Measurements from ENCODE around the gene OR56A1.
"Not testable (repeated sequence)": the region's sequence is repeated elsewhere in the genome, so short reads cannot be mapped to it uniquely, and the experiment has no call there.

OR56A1 gene, protein sequence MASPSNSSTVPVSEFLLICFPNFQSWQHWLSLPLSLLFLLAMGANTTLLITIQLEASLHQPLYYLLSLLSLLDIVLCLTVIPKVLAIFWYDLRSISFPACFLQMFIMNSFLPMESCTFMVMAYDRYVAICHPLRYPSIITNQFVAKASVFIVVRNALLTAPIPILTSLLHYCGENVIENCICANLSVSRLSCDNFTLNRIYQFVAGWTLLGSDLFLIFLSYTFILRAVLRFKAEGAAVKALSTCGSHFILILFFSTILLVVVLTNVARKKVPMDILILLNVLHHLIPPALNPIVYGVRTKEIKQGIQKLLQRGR

DNA sequence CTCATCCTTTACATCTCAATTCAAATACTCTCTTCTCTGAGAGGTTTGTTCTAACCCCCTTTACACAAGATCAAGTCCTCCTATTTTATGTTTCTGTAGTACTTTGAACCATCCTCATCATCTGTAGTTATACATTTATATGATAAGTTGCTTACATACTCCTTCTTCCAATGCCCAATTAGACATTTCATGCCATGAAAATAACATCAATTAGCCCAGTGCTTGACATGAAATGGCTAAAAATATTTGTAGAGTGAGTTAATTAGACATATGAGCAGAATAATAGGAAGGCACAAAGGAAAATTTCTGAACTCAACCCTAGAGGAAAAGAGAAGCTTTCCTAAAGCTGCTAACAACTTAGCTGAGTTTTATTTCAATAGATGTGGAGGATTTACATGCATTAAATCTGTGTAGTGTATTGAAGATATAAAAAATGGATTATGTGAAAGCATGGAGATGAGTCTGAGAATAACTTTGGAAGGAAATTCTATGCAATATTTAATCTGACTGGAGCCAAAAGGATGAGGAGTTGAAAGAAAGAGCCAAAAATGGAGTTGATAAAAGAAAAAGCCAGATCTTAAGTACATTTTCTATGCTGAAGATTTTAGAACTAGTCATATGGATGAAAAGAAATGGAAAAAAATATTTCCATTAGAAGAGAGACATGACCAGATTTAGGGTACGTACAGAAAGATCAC is at the start of gene OR56A1:
Gene OR56A1 (minus strand): TSS at position 51 of the 698 bp plus-strand sequence. CDS start 3,066 bp downstream, outside the sequence.
- DNase-seq (ENCODE audit: low read depth in 2 of 2, low spot score in 1 of 2) = no peak

DNA sequence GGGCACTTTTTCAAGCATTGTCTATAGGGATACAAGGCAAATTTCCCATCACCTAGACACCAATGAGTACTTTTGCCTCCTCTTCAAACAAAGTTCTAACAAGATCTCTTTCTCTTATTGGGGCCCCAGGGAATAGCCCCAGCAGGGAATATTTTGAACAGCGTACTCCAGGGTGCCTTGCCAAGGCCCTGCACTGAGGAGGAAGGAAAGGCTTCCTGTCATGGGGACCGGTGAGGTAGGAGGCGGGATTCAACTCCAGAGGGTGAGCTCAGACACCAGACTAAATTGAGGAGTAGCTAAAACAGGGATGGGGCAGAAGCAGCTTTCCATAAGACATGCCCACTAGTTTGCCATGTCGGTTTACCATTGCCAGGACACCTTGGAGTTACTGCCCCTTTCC is 48.9 kb upstream of the OR56A1 start:
- no peak for DNase-seq (ENCODE audit: low read depth in 2 of 2, low spot score in 1 of 2)

DNA sequence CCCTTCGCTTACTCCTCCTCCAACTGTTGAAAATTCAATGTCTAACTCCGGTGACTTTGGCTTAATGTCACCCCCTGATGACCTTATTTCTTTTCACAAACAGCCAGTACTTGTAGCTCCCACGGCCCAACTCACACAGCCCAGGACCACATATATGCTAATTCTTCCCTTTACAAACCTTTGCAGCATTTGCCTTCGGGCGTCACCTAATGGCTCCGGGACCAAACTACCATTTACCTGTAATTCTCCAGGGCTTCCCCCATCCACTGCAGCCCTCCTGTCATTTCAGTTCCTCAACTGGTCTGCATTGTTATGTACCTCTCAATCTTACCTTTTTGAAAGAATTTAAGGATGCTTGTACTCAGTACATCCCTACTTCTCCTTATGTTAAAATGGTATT is 47.2 kb upstream of the OR56A1 start:
- no peak for DNase-seq (ENCODE audit: low read depth in 2 of 2, low spot score in 1 of 2)

DNA sequence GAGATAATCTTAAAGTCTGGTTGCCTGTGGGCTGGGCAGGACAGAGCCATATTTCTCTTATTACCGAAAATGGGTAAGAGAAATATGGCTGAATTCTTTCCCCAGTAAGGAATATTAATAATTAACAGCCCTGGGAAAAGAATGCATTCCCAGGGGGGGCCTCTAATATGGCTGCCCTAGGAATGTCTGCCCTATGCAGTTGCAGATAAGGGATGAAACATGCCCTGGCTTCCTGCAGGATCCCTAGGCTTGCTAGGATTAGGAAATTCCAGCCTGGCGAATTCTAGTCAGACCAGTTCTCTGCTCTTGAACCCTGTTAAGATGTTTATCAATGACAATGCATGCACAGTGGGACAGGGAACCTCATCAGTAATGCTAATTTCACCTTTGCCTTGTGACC is 45.9 kb upstream of the OR56A1 start:
- not testable (repeated sequence) for DNase-seq (ENCODE audit: low read depth in 2 of 2, low spot score in 1 of 2)

DNA sequence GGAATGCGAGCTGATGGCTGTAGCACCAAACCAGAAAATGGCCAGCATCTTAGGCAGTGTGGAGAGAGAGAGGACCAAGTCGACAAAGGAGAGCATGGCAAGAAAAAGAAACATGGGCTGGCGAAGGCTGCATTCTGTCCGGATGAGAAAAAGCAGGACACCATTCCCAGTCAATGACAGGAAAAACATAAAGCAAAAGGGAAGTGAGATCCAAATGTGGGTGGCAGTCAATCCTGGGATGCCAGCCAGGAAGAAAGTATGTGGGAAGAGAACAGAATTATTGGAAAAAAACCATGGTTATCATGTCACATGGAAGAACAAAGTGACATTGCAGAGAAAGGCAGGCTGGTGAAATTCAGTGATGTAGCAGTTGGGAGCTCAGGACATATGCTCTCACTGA is 36.9 kb upstream of the OR56A1 start:
- no peak for DNase-seq (ENCODE audit: low read depth in 2 of 2, low spot score in 1 of 2)

DNA sequence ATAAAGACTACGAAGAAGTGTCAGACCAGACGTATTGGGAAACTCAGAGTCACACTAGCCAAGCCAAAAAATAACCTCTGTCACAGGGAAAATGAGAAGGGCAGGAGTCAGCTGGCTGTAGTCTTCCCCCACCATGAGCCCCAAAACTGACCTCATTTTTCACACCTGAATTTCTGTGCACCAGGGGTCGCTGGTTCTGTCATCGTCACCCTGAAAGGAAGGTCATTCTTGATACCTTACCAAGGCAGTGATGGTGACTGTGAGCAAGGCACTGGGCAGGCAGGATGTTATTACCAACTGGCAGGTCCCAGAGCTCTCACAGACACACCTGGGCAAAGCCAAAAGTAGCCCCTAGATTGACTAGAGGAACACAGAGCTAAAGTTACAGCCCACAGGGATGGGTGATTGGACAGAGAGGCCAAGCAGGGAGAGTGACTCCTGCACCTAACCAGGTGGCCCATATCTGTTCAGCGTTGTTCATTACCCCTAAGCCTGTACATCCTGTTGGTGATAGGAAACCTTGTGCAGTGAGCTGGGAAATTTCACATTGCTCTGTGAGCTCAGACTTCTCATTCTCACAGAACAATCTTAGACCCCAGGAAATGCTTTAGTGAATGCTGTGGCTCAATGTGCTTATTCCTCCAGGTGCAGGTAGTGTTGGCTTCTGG is 32.3 kb upstream of the OR56A1 start:
- DNase-seq (ENCODE audit: low read depth in 2 of 2, low spot score in 1 of 2) = no peak

DNA sequence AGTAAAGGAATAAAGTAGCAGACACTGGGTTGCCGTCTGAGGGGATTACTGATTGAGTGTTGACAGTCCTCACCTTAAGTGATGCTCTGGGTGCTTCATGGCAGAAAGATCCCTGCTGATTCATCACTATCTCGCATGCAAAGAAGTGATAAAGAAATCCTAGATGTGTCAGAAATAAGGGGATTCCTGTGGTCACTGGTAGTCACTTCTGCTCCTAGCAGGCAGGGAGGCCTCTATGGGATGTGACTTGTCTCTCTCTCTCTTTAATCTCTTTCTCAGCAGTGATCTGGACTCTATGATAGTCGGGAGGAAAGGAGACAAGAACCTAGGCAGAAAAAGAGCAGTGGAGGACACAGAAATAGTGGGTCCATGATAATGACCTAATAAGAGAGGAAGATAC is 30.9 kb upstream of the OR56A1 start:
- no peak for DNase-seq (ENCODE audit: low read depth in 2 of 2, low spot score in 1 of 2)

DNA sequence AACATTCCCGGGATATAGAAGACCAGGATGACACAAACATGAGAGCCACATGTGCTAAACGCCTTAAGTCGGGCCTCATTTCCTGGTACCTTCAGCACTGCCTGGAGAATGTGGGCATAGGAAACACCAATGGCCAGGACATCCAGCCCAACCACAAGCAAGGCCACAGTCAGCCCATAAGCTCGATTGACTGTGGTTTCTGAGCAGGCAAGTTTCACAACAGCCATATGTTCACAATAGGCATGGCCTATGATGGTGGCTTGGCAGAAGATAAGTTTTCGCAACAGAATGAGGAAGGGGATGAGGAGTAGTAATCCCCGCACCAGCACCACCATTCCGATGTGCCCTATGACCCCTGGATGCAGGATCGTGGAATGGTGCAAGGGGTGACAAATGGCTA is 26.9 kb upstream of the OR56A1 start:
- no peak for DNase-seq (ENCODE audit: low read depth in 2 of 2, low spot score in 1 of 2)

DNA sequence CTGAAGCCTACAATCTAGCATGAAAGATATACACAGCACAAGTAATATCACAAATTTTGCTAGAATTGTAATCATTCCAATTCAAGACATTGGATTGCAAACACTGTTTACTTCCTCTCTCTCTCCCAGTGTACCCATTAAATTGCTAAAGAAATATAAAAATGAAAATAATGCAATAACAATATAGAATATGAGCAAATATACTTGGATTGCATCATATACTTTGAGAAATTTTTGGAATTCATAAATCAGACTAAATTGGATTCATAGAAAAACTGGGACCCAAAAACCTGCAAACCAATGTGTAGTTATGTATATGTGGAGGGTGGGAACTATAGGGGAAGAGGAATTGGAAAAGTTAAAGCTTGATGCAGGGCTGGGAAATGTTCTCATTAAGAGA is 25.0 kb upstream of the OR56A1 start:
- no peak for DNase-seq (ENCODE audit: low read depth in 2 of 2, low spot score in 1 of 2)

DNA sequence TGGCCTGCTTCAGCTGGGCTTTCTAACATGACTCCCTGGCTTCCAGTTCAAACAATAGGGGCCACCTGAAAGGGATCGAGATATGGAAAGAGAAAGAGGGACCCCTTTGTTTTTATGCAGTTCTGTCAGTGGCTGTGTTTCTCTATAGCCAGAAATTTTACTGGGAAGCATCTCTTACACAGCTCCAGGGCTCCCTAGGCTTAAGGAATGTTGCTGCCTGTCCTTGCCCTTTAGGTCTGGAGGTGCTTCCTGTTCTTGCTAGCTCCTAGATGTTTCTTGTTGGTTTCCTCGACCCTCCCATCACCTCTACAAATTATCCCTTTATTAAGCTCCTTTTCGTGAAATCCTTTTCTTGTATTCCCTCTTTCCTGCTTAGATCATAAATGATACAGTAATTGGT is 21.8 kb upstream of the OR56A1 start:
- no peak for DNase-seq (ENCODE audit: low read depth in 2 of 2, low spot score in 1 of 2)

DNA sequence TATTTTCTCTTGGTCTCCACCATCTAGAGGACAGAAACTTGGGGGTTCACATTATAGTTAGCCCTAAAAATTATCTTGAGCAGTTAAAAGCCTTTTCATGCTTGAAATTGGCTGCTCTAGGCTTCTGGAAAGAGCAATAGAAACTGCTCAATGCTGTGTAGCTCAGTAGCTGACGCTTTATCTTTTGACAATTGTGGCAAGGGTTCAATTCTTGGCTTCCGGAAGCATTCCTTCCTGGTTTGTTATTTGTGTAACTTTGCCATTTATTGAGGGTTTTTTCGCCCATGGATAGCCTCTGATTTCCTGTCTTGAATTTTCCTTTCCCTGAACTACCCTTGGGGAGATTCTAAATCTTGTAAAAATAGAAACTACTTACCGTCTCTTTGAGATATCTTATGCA is 10.3 kb upstream of the OR56A1 start:
- no peak for DNase-seq (ENCODE audit: low read depth in 2 of 2, low spot score in 1 of 2)

DNA sequence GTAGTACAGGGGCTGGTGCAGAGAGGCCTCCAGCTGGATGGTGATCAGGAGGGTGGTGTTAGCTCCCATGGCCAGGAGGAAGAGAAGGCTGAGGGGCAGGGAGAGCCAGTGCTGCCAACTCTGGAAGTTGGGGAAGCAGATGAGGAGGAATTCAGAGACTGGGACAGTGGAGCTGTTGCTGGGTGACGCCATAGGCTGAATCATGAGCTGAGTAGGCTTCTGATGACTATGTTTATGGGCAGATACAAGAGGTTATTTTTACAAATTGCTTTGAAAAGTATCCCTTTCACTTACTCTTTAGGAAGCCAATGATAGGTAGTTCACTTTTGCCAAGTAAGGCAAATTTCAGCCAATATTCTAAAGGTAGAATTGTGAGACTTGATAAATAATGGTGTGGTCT is 3.1 kb downstream of the OR56A1 start:
- no peak for DNase-seq (ENCODE audit: low read depth in 2 of 2, low spot score in 1 of 2)

DNA sequence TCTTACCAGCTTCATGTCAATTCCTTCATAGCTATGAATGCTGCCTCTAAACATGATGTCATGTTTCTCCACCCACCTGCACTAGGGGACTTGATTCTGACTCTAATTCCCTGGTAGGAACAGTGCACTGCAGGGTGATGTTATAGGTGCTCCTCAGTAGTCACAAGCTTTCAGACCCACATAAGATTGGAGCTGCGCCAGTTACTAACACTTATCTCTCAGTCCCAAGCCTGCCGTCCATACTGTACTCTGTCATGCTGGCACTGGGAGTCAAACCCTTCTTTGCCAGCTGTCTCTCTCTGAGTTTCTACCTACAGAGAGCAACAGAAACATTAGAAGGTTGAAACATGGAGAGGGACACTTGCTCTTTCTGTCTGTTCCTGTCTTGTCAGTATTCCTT is 5.5 kb downstream of the OR56A1 start:
- DNase-seq (ENCODE audit: low read depth in 2 of 2, low spot score in 1 of 2) = no peak

DNA sequence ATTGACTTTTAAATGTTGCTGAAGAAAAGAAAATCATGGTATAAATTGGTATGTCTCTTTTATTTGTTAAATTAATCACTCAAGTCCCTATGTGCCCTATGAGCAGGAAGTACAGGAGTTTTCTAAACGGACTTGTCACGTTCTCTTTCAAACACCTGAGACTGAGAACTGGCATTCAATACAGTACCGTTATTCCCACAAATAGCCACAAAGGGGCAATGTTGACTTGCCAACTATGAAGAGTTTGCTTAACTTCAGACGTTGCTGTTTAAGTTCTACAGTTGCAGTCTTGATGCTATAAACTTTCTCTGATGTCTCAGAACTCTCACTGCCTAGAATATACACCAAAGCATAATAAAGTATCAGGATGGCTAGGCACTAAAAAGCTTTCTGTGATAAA is 7.6 kb downstream of the OR56A1 start:
- no peak for DNase-seq (ENCODE audit: low read depth in 2 of 2, low spot score in 1 of 2)

DNA sequence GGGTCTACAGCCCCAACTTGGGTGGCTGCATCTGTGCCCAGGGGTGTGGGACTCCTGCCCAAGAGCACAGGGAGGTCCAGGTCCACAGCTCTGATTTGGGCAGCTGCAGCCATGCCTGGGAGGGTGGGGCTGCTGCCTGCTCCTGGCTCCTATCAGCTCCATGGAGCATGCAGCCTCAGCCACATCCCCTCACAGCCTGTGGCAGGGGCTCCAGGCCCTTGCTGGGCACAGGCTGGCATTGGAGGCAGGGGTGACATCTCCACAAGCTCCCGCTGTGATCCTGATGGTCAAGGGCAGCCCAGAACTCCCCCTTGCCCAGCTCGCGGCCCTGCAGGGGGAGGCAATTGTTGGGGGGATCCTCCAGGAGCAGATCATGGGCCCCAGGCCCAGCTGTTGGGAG is 17.5 kb downstream of the OR56A1 start:
- DNase-seq (ENCODE audit: low read depth in 2 of 2, low spot score in 1 of 2) = no peak

DNA sequence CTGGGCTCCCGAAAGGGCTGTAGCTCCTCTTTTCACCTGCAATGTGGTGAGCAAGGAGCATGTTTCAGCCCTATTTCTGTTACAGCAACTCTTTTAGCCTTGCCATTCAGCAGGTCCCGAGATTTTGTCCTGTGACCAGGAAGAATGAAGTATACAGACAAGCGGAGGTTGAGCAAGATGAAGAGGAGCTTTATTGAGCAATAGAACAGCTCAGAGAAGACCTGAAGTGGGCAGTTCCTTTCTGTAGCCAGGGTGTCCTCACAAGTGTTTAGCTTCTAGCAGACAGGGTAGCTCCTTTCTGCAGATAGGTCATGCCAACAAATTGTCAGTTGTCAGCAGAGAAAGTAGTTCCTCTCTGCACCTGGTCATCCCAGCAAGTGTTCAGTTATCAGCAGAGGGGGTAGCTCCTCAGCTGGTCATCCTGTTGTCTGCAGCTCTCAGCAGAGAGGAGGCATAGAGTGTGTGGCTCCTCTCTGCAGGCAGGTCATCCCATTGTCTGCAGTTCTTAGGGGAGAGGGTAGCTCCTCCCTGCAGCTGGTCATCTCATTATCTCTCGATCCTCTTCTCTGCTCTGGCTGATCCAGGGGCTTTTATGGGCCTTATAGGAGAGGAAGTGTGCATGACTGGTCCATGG is 18.4 kb downstream of the OR56A1 start:
- no peak for DNase-seq (ENCODE audit: low read depth in 2 of 2, low spot score in 1 of 2)

DNA sequence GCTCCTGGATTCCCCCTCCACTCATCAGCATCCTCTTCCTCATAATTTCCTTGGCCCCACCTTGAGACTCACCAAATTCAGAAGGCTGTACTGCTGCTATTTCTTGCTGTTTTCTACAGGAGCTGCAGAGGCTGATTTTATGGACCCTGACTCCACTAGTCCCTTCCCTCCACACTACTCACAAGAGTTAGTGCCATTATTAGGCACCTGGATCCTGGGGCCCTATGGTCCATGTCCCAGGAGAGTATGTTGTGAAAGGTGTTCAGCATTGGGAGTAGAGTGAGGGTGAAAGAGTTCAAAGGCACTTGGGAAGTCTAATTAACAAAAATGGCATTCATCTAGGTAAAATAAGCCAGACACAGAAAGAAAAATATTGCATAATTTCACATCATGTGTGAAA is 23.7 kb downstream of the OR56A1 start, which contains the start of gene OR56A4:
Gene OR56A4 (minus strand): TSS at position 101 of the 400 bp plus-strand sequence. CDS start 3,954 bp downstream, outside the sequence.
- DNase-seq (ENCODE audit: low read depth in 2 of 2, low spot score in 1 of 2) = no peak

DNA sequence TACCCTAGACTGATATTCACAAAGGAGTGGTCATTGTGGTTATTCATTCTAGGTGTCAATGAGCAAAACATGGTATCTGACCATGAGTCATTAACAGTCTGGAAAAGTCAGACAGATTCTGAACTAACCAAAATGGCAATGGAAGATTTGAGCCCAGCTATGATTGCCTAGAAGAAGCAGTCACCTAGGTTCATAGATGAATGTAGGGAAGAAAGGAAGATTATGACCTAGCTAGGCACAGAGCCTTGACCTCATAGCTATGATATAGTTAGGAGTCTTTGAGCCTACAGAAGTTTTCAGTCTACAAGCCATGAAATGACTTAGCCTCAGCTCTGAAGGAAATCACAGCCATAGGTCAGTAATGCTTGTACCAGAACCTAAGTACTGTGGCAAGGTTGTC is 24.2 kb downstream of the OR56A1 start:
- DNase-seq (ENCODE audit: low read depth in 2 of 2, low spot score in 1 of 2) = no peak

DNA sequence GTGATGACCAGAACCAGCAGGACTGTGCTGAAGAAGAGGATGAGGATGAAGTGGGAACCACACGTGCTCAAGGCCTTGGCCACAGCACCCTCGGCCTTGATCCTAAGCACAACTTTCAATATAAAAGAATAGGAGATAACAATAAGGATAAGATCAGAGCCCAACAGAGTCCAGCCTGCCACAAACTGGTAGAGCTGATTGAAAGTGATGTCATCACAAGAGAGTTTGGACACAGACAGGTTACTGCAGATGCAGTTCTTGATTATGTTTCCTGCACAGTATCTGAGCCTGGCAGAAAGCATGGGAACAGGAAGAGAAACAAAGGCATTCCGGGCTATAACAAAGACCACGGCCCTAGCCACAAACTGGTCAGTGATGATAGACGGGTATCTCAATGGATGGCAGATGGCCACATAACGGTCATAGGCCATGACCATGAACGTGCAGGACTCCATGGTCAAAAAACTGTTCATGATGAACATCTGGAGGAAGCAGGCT is 28.3 kb downstream of the OR56A1 start:
- no peak for DNase-seq (ENCODE audit: low read depth in 2 of 2, low spot score in 1 of 2)

DNA sequence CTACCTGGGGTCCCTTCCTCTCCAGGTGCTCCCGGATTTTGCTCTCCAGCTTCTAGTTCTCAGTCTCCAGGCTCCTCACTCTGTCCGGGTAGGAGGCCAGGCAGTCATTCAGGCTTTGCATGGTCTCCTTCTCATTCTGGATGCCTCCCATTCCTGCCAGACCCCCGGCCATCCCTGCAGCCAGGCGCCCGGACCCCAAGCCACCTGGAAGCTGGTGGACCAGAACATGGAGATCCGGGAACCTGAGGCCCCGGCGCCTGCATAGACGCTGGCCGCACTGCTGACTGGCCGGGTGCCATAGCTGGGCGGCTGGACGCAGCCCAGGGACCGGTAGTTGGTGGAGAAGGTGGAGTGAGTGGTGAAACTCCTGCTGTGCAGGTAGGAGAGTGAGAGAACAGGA is 35.8 kb downstream of the OR56A1 start:
- DNase-seq (ENCODE audit: low read depth in 2 of 2, low spot score in 1 of 2) = no peak

DNA sequence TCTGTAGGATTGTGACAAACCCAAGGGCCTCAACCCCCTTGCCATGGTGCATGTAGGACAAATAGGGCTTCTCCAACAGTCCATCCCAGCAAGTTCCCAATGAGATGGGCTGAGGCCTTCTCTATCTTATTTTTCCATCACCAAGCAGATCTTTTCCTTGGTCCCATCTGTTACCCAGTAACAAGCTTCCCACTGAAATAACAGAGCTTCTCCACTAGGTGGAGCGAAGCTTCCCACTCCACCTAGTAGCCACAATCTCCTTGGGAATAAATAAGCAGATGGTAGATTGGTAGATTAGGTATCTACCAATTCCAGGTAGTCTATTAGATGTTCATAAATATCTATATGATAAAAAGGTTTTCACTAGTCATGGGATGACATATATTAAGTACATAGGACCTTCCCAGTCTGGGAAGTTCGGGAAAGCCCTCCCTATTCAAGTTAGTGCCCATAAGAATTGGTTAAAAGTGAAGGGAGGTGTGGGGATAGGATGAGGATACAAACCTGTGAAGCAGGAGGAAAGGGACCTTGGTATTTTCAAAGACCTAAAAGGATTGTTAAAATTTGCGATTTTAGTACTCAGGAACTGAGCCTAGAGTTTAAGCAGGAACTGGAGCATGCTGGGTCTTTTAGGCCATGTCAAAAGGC is 37.8 kb downstream of the OR56A1 start:
- DNase-seq (ENCODE audit: low read depth in 2 of 2, low spot score in 1 of 2) = no peak

Measured in stimulated activated CD8-positive, alpha-beta memory T cell treated with anti-CD3 and anti-CD28 coated beads, Interleukin-4, amount 100 ng/mL, for 4 hours (primary cell).